RWPE2 (cell line): Measurements from ENCODE around the gene STOML1.
A peak's percentile ranks its signal among the peaks of the same experiment; 100 is the strongest.

Experiments used
- ATAC-seq: fragments of 200-7000 bp; cut with Tn5 transposase; 3 replicates; pipeline ENCODE4 v1.9.1; 2021; ENCODE audit warnings: low read depth
- DNase-seq: peaks from one replicate; pipeline ENCODE4 v3.0.0-alpha.2; 2020; ENCODE audit warnings: low spot score
- H3K27ac ChIP-seq: fragments of 450-650 bp; 2 replicates; pipeline ENCODE4 v1.5.1; 2017; ENCODE audit warnings: mild to moderate bottlenecking; ENCODE audit not compliant: poor library complexity, severe bottlenecking
- H3K27me3 ChIP-seq: fragments of 250-450 bp; sonication (Bioruptor Pico); 2 replicates; pipeline ENCODE4 v1.5.1; 2021; ENCODE audit warnings: mild to moderate bottlenecking, moderate library complexity; ENCODE audit not compliant: insufficient read depth, poor library complexity, severe bottlenecking
- H3K36me3 ChIP-seq: fragments of 250-450 bp; sonication (Bioruptor Pico); 2 replicates; pipeline ENCODE4 v1.5.1; 2020; ENCODE audit warnings: low read depth, mild to moderate bottlenecking, moderate library complexity
- H3K4me1 ChIP-seq: fragments of 250-450 bp; sonication (Bioruptor Pico); 2 replicates; pipeline ENCODE4 v1.5.1; 2021; ENCODE audit warnings: mild to moderate bottlenecking, moderate library complexity; ENCODE audit not compliant: insufficient read depth, poor library complexity, severe bottlenecking
- H3K4me3 ChIP-seq: fragments of 250-450 bp; sonication (Bioruptor Pico); 2 replicates; pipeline ENCODE4 v1.5.1; 2021; ENCODE audit warnings: mild to moderate bottlenecking, moderate library complexity; ENCODE audit not compliant: severe bottlenecking
- H3K9me3 ChIP-seq: fragments of 250-450 bp; sonication (Bioruptor Pico); 2 replicates; pipeline ENCODE4 v1.5.1; 2021; ENCODE audit warnings: mild to moderate bottlenecking, moderate library complexity; ENCODE audit not compliant: severe bottlenecking
- CTCF ChIP-seq: fragments of 450-650 bp; IDR thresholded peaks from one replicate; pipeline ENCODE4 v1.5.1; 2017; ENCODE audit warnings: mild to moderate bottlenecking, moderate library complexity; ENCODE audit not compliant: poor library complexity, severe bottlenecking

The STOML1 gene

GRCh38 chr15:73954188-73955145 lies 37.6 kb downstream of the STOML1 start:
- Histone ChIP-seq H3K4me3 (no peak overlapping the region), H3K27me3 (no peaks in the 10 kb centered on the region), H3K27ac (no peak overlapping the region), H3K9me3 (no peaks in the 10 kb centered on the region), H3K4me1 (peaks cover 26% of the 10 kb centered on the region), H3K36me3 (no peaks in the 10 kb centered on the region)
- ATAC-seq (no peak), DNase-seq (peak; percentile 58)
- TF ChIP-seq CTCF: no peak

- Histone ChIP-seq H3K4me1 (peaks cover 19% of the 10 kb centered on the region), H3K27ac (no peak overlapping the region)
Measured at GRCh38 chr15:73952913-73953750, 39.0 kb downstream of the STOML1 start.

GRCh38 chr15:73952171-73952912 lies 39.8 kb downstream of the STOML1 start:
- ATAC-seq: no peak
- Histone ChIP-seq H3K27me3 (no peaks in the 10 kb centered on the region), H3K27ac (no peak overlapping the region), H3K4me1 (peaks cover 17% of the 10 kb centered on the region), H3K36me3 (no peaks in the 10 kb centered on the region), H3K9me3 (no peaks in the 10 kb centered on the region), H3K4me3 (no peak overlapping the region)
- DNase-seq: no peak
- no peak for TF ChIP-seq CTCF

More at GRCh38 chr15:73952913-73953750, 39.0 kb downstream of the STOML1 start:
- H3K9me3 ChIP-seq: no peaks in the 10 kb centered on the region
- peak; percentile 62 for DNase-seq
- no peak for ATAC-seq
- H3K4me3 ChIP-seq: no peak overlapping the region
- no peaks in the 10 kb centered on the region for H3K27me3 ChIP-seq
- H3K36me3 ChIP-seq: no peaks in the 10 kb centered on the region
- TF ChIP-seq CTCF: no peak

GRCh38 chr15:73951601-73952000 lies 40.5 kb downstream of the STOML1 start:
- Histone ChIP-seq H3K27ac (peak overlapping the region; percentile 2), H3K27me3 (no peaks in the 10 kb centered on the region), H3K9me3 (no peaks in the 10 kb centered on the region), H3K36me3 (no peaks in the 10 kb centered on the region), H3K4me1 (peaks cover 9% of the 10 kb centered on the region), H3K4me3 (no peak overlapping the region)
- no peak; the same call in 2 of the 3 replicates for ATAC-seq
- DNase-seq: peak; percentile 58
- no peak for TF ChIP-seq CTCF
